GM10248 (cell line): ENCODE measurements around the gene ARMC10.
"Not testable (repeated sequence)": the region's sequence is repeated elsewhere in the genome, so short reads cannot be mapped to it uniquely, and the experiment has no call there.

Experiments used
- CTCF ChIA-PET: fragments of 300-600 bp; sonication (Branson Sonifier 250); formaldehyde crosslinking; extraction: SDS; loops from one replicate; lab custom pipeline; 2021; ENCODE audit warnings: antibody characterized with exemption; lab: Yijun Ruan, JAX
- POLR2A ChIA-PET: fragments of 350-650 bp; sonication (Branson Sonifier 250); formaldehyde crosslinking; extraction: SDS; loops from one replicate; lab custom pipeline; 2020; ENCODE audit warnings: antibody characterized with exemption; lab: Yijun Ruan, JAX
- DNase-seq: peaks from one replicate; pipeline ENCODE4 v3.0.0; 2012; ENCODE audit errors: extremely low spot score
- TF ChIP-seq, protein P1 (sequence below): IDR thresholded peaks from 2 replicates; pipeline ENCODE4 v1.5.1; 2012; ENCODE audit warnings: mild to moderate bottlenecking, low read depth; ENCODE audit errors: extremely low read depth, missing control alignments, control extremely low read depth

The ARMC10 gene

DNA sequence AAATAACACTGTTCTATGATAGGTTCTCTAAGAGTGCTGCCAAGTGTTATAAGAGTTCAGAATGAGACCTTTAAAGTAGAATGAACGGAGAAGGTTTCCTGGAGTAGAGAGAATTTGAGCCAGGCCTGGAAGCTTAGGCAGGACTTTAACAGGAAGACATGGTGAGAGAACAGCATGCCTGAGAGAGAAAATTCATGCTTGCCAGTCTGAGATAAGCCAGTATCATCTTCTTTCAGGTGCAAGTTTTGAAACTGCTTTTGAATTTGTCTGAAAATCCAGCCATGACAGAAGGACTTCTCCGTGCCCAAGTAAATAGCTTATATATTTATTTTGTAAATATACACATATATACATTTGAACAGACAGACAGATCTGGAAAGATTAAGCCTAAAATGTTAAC lies 22.1 kb downstream of the ARMC10 start:
- no peak for DNase-seq
- TF ChIP-seq, protein P1, sequence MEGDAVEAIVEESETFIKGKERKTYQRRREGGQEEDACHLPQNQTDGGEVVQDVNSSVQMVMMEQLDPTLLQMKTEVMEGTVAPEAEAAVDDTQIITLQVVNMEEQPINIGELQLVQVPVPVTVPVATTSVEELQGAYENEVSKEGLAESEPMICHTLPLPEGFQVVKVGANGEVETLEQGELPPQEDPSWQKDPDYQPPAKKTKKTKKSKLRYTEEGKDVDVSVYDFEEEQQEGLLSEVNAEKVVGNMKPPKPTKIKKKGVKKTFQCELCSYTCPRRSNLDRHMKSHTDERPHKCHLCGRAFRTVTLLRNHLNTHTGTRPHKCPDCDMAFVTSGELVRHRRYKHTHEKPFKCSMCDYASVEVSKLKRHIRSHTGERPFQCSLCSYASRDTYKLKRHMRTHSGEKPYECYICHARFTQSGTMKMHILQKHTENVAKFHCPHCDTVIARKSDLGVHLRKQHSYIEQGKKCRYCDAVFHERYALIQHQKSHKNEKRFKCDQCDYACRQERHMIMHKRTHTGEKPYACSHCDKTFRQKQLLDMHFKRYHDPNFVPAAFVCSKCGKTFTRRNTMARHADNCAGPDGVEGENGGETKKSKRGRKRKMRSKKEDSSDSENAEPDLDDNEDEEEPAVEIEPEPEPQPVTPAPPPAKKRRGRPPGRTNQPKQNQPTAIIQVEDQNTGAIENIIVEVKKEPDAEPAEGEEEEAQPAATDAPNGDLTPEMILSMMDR, result no peak
- ChIA-PET POLR2A (no interaction called here), CTCF (interaction anchor here (1.4 to 2.7 kb wide), 3 partner anchors 12 to 22 kb away, joined by 5 to 9 read pairs (median 8); partner anchors contain the start of genes ARMC10 and FBXL13)

DNA sequence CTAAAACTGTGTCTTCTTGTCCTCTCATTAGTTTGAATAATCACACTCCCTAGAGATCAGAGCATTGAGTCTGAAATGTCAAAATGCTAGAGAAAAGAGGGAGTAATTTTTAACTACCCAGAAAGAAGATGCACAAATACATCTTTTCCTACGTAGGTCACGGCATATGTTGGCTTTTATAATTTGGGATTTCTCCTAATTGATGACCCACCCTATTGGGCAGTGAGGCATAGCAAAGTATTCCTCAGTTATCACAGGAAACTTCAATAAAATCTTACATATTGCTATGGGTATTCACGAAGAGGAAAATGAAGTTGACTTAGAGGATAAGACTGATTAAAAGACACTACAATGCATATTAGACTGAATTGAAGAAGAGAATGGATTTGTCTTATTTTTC lies 25.4 kb downstream of the ARMC10 start:
- ChIA-PET CTCF (no interaction called here), POLR2A (no interaction called here)
- DNase-seq, result no peak
- TF ChIP-seq, protein P1, result no peak

DNA sequence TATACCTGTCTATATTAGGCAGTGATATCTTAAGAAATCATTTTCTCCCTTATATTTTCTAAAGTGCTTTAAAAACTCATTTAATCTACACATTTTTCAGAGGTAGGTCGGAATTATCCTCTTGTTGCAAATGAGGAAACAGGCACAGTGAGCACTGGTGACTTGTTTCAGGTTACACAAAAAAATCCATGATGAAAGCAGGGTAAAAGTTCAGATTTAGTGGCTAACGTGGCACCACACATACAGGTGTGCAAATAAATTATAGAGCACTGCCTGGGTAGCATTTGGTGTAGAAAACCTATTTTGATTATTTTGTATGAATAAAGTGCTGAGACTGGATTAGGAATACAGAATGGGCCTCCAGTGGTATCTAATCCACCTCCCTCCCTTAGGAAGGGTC lies 26.6 kb downstream of the ARMC10 start:
- DNase-seq, result no peak
- CTCF ChIA-PET, result interaction anchor here (1.1 kb wide), 1 partner anchor 11 kb away, joined by 3 read pairs; no protein-coding TSS in a partner anchor
- POLR2A ChIA-PET, result no interaction called here
- TF ChIP-seq, protein P1, result no peak

DNA sequence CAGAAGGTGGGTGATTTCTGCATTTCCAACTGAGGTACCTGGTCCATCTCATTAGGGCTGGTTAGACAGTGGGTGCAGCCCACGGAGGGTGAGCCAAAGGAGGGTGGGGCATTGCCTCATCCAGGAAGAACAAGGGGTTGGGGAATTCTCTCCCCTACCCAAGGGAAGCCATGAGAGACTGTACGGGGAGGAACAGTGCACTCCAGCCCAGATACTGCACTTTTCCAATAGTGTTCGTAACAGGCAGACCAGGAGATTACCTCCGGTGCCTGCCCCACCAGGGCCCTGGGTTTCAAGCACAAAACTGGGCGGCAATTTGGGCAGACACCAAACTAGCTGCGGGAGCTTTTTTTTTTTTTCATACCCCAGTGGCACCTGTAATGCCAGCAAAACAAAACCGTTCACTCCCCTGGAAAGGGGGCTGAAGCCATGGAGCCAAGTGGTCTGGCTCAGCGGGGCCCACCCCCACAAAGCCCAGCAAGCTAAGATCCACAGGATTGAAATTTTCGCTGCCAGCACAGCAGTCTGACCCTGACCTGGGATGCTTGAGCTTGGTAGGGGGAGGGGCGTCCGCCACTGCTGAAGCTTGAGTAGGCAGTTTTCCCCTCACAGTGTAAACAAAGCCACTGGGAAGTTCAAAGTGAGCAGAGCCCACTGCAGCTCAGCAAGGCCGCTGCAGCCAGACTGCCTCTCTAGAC lies 31.2 kb downstream of the ARMC10 start:
- ChIA-PET CTCF (interaction anchor here (1.4 kb wide), 1 partner anchor 31 kb away, joined by 3 read pairs; the partner anchor contains the start of genes ARMC10 and FBXL13), POLR2A (no interaction called here)

DNA sequence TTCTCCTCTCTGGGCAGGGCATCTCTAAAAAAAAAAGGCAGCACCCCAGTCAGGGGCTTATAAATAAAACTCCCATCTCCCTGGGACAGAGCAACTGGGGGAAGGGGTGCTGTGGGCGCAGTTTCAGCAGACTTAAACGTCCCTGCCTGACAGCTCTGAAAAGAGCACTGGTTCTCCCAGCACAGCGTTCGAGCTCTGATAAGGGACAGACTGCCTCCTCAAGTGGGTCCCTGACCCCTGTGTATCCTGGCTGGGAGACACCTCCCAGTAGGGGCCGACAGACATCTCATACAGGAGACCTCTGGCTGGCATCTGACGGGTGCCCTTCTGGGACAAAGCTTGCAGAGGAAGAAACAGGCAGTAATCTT lies 31.7 kb downstream of the ARMC10 start:
- POLR2A ChIA-PET, DNase-seq, CTCF ChIA-PET: not testable (repeated sequence)

More for the DNA sequence above, 31.2 kb downstream of the ARMC10 start:
- no peak for DNase-seq
- TF ChIP-seq, protein P1, result no peak

DNA sequence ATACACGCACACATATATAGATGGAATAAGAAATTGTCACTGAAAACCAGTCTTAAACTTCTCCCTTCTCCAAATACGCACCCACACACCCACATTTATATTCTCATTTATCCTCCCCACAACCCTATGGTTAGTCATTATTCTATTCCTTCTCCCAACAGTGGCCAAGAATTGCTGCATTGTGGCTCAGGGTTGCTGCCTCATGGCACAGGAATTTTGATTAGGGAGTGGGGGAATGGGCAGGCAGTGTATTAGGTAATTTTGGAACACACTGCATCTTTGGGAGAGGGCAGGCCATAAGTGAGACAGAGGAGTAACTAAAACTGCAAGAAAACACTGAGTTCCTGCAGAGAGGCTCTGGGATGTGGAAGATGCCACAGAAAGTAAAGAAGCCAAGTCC lies 38.2 kb downstream of the ARMC10 start:
- TF ChIP-seq, protein P1, result no peak
- POLR2A ChIA-PET, result no interaction called here
- DNase-seq, result no peak
- CTCF ChIA-PET, result no interaction called here

DNA sequence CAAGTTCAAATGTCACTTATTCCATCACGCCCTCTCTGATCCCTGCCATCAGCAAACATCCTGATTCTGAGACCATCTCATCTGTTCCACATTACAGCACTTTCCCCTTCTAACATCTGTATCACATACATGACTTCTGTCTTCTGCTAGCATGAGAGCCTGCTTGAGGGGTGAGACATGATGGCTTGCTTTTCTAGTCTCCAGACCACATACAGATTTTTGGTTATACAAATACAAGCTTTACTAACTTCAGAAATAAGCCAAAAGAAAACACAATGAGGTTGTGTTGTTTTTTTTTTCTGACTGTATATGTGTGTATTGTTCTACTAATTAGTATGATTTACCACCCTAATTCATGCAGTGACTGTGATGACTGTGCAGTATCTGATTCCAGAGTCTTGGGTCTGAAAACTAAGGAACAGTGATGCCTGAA lies 39.7 kb downstream of the ARMC10 start:
- ChIA-PET POLR2A (no interaction called here), CTCF (no interaction called here)
- no peak for DNase-seq
- TF ChIP-seq, protein P1, result no peak
